HG03064 (cell line): ENCODE results near the gene ITGA11.
"Not testable (repeated sequence)": the region's sequence is repeated elsewhere in the genome, so short reads cannot be mapped to it uniquely, and the experiment has no call there.

Source experiments
- ATAC-seq: cut with Tn5 transposase; IDR thresholded peaks from one replicate; pipeline ENCODE4 v1.9.1; 2021; ENCODE audit warnings: low read depth; ENCODE audit not compliant: unreplicated experiment

The ITGA11 gene

DNA sequence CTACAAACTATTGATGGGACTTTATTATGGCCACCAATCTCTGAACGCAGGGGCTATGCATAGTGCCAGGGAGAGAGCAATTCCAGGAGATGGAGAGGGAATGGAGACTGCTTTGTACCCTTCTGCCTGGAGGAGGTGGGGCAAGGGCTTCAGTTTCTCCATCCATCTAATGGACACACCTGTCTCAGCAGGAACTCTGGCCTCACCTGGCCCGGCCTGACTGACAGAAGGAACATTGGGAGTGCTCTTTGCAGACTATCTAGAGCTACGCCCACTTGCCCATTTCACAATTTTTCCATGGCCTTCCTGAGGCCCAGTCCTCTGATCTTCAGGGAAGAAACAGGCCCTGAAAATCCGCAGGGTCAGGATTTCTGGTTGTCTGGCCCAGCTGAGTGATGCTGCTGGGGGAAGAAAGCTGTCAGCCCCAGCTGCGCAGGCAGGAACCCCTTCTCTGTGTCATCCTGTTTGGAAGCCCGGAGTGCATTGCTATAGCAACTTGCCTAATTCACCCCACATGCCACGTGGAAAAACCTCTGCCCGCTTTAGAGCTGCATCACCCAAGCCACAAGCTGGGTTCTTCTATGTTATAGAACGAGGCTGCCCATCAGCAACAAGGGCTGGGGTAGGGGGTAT, 6.4 kb downstream of the ITGA11 start:
- no peak for ATAC-seq

DNA sequence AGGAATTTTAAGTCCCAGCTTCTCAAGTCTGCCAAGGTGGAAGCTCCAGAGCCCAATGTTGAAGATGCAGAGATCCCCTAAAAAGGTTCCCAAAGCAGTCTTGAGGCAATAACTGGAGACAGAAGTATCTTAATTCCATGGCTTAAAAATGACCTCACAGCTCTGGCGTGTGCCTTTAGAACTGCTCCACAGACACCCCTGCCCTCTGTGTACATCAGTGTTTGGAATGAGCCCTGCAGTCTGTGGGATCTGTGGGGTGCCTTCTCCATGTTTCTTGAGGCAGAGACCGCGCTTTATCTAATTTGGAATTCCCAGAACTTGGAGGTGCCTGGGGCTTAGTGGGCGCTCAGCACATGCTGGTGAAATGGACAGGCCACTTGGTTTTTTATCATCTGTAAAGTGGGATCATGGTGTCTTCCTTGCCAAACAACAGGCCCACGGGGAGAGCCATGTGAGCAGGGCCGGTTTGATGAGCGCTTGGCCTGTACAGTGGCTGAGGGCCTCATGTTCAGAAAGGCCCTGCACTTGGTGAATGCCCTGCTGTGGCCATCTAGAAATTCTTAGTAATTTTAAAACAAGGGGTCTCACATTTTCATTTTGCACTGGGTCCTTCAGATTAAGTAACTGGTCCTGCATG, 7.1 kb downstream of the ITGA11 start:
- no peak for ATAC-seq

DNA sequence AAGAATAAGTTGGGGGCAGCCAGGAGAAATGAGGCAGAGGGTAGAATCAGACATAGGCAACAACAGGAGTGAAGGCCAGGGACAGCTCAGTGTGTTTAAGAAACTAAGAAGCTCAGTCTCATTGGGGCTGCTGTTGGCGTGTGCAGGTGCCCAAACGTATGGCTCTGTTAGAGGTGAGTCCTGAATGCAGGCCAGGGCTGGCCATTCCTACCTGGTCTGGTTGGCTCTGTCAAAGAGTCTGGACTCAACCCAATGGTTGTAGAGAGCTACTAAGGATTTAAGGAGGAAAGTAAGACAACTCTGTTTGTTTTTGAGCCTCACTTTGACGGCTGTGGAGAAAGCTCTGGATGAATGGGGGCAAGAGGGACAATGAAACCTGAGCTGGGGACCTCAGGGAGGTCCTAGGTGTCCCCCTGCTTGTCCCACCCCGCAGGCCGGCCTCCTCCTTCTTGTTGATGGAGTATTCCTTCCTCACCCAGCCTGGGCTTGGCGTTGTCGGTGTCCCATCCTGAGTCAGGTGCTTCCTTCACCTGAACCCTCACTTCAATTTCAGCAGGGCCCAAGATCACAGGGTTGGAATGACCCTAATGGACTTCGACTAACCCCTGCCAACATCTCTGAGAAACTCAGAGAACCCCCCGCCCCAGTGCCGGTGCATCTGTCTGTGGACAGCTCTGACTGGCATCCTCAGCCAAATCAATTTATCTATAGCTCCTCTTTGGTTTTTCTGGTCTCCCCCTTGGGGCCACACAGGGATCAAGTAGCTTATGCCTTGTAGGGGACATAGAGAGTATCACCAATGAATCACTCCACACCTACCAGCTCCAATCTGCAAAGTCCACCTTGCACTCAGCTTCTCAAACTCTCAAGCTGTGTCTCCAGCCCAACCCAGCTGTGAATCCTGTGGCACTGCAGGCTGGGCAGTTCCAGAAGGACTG, 8.3 kb downstream of the ITGA11 start:
- ATAC-seq: no peak

DNA sequence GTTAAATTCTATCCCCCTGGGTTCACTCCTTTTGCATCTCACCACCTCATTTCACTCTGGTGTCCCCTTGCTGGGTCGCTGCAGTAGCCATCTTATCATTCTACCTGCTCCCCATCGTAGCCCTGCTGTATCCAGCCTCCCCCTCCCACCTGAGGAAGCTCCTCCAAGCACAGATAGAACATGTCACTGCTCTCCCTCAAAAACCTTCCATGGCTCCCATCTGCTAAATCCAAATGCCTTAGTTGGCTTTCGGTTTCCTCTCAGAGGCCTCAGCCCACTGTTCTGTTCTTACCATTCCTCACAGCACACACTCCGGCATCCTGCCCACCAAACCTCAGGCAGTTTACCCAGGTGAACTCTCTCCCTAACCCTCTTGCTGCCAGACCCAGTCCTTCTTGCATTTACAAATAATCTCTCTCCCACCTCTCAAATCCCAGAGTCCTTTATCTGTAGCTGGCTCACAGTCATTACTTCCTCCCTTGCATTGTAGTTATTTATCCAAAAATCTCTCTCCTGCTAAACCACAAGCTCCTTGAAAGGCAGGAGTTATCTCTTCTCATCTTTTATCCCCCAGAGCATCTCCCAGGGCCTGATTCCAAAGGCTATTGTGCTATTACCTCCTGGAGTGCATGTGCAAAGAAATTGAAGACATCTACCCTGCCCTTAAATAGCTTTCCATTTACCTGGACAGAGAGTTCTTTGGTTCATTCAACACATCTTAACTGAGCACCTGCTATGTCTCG, 9.4 kb downstream of the ITGA11 start:
- ATAC-seq: not testable (repeated sequence)

DNA sequence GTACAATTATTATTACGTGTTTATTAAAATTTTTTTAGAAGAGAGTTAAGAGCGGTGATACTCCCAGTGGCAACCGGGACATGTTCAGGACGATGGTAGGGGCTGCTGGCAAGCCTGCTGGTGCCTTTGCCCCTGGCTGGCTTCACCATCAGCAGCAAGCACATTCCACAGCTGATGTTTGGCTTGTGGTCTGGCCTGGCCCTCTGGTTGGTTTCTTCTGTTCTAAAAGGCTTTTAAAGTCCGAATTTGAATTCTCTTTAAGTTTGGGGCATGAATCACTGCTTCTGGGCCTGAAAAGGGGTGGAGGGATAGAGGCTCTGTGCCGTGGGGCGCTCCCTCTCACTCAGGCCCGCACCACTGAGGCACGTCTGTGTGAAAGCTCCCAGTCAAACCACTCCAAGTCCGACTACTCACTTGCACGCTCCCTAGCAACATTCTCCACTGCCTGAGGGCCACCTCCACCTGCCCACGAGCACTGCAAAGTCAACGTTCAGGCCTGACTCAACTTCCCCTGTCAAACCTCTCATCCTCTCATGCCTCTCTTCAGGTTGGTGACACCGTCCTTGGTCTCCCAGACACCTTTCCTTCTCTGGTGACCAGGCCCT, 10.1 kb downstream of the ITGA11 start:
- ATAC-seq: no peak

DNA sequence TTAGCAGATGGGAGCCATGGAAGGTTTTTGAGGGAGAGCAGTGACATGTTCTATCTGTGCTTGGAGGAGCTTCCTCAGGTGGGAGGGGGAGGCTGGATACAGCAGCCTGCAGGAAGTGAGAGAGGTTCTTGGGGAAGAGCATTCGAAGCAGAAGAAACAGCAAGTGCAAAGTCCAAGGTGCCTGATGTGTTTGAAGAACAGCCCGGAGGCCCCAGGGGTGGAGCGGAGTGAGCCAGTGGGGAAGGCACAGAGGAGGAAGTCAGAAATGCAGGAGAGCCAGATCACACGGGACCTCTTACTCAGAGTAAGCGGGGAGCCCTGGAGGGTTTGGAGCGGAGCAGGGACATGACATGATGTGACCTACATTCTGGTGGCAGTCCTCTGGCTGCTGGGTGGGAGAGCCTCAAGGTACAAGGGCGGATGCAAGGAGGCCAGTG, 10.8 kb downstream of the ITGA11 start:
- ATAC-seq: no peak

DNA sequence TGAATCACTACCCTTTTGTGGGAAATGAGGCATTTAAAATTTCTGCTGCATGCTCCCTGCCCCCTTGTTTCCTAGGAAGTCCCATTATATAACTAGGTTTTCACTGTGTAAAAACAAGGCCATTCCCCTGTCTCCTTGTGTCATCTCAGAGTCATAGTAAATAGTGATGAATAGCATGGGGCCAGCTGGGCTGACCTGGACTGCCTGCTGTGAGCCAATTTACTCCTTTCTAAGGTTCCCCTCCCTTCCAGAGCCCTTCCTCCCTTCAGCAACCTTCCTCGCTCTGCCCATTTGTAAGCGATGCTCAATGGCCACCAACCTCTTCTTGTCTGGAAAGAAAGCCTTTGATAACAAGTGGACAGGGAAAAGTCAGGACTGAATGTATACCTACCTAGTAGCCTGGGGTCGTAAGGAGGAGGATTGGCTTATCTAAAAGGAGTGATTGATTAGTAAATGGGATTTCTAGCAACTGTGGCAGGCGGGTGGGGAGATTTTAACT, 11.7 kb downstream of the ITGA11 start:
- ATAC-seq: no peak

DNA sequence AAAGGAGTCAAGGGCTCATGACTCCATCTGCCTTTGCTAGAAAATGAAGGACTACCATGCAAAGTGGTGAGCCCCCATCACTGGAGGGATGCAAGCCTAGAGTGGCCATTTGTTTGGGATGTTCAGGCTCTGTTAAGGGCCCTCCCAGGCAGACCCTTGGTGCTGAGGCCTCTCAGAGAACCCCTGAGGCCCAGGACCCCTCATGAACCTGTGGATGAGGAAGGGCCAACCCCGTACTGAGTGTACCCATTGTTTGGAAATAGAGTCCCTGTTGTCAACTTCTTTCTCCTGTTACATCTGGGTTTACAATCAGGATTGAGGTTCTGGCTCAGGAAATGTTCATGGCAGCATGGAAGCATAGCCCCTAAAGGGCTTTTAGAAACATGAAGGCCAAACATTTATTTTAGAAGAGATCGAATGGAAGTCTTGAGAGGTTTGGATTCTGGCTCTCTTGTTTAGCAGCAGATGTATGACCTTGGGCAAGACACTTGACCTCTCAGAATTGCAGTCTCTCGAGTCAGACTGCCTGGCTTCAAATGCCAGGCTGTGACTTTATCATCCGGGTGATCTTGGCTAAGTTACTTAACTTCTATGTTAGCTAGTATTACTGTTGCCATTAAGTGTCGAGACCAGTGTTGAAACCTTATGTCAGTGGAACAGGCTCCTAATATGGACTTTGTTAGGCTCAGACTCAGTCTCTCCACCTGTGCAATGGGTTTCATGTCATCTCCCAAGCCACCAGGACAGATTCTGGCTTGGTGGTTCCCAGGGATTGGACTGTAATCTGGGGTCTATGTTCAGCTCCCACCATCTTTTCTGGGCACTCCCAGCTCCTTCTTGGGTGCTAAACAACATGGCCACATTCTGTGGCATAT, 12.4 kb downstream of the ITGA11 start:
- no peak for ATAC-seq

DNA sequence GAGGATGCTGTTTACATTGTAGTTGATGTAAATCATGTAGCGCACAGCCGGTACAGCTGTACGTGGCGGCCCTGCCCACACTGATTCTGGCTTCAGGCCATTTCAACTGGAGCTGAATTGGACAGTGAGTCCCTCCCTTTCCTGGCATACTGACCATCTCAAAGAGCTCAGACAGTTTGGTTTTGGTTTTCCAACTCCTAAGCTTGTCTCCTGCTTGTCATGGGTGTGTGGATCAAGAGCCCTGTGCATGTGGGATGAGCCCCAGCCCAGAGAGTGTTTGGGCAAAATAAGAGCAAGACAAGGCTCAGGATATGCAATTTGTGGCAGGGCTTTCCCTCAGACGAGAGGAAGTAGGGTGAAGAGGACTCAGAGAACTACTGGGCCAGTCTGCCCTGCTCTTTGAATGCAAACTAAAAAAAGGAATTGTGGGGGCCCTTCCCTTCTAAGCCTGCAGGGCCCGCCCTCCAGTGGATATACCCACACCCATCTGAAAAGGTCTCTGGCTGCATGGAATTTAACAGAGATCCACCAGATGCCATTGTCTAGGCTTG, 13.3 kb downstream of the ITGA11 start:
- no peak for ATAC-seq

DNA sequence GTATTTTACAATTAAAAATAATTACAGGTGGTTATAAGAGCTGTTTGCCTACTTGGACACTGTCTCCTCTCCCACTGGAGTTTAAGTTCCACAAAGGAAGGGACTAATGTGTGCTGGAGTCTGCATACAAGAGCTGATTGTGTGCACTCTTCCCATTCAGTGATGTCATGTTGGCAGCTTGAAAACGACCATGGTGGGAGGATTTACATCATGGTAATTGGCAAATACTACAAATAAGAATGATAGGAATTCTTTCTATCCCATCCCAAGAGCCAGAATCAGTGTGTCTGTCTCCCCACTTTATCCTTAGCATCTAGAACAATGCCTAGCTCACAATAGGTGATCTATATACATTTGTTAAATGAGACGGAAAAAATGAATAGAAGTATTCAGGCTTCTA, 14.1 kb downstream of the ITGA11 start:
- ATAC-seq: no peak

DNA sequence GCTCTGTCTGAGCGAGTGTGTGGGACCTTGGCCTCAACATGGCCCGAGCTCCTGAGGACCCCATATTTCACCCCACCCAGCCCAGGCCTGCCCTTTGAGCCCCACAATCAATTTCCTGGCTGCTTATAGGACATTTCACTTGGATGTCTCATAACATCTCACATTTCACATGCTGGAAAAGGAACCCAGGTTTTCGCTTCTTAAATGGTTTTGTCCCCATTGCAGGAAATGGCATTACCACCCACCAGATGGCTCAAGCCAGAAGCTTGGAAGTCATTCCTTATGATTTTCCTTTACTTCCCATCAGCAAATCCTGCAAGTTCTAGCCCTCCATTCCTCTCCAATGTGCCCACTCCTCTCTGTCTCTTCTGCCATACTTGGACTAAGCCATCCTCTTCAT, 14.9 kb downstream of the ITGA11 start:
- no peak for ATAC-seq

DNA sequence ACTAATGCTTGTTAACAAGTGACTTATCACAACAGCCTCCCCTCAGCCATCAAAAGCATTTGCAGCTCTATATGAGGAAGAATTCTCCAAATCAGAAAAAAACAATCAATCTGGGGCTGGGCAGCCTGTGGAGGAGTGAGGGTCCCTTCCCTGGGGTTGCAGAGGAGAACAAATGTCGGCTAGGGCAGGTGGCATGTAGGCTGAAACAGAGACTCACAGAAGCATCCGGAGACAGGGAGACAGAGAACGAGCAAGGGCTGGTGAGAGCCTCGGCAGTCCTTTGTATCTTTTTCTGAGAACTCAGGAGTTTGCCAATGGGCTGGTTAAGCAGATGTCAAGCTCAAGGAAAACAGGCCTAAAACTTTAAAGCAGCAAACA, 15.8 kb downstream of the ITGA11 start:
- ATAC-seq: no peak

DNA sequence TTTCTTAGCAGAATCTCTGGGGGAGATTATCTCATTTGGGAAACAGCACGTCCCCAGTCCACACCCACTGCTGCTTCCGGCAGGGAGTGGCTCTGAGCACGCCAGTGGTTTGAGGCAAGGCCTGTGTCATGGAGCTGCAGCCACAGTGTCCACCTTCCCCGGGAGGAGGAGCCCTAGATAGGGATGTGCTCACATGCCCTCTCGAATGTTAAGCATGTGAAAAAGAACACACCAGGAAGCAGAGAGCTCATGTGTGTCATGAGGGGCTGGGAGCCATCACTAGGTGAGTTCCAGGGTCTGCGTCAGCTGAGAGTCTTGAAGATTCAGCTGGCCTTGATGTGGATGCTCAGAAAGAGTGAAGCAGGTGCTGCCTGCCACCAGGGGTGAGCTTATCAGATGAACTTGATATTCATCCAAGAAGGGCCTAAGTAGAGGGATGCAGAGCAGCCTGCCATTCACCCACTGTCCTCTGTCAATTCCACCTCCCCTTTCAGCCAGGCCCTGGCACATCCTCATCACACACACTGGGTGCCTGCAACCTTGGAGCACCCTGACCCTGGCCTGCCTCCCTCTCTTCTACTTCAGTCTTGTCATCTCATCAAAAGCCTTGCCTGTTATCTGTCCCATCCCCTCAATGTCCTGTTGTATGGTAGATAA, 16.3 kb downstream of the ITGA11 start:
- no peak for ATAC-seq

DNA sequence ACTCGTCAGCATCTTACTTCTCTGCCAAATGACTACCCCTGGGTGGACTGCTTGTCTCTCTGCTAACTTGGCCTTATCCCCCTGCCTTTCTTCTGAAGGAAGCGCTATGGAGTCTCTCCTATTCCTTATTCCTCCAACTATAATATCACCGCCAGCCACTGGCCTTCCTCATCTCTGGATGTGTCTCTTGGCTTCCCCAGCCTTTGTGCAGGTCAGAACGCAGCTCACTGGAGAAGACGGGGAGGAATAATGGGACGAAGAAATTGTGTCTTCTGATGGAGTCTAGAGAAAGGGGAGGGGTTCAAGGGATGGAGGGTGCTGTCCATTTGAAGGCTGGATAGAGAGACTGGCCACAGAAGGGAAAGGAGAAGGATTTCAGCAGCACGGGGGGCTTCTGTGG, 16.9 kb downstream of the ITGA11 start:
- ATAC-seq: no peak

DNA sequence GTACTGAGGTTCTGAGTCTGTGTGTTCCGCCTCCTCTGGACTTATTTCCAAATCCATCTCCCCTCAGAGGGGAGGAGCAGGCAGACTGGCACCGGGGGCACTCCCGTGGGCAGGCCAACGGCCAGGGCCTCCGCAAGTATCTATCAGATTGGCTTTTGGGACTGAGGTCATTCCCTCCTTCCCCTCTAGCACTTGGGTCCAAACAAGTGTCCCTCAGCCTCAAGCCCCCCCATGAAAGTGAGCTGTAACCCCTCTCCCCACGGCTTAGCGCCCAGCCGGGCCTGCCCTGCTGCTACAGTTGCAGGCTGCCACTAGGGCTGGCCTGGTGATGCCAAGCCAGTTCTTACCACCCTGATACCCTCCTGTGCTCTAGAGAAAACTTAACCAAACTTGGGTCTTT, 17.4 kb downstream of the ITGA11 start:
- ATAC-seq: no peak

DNA sequence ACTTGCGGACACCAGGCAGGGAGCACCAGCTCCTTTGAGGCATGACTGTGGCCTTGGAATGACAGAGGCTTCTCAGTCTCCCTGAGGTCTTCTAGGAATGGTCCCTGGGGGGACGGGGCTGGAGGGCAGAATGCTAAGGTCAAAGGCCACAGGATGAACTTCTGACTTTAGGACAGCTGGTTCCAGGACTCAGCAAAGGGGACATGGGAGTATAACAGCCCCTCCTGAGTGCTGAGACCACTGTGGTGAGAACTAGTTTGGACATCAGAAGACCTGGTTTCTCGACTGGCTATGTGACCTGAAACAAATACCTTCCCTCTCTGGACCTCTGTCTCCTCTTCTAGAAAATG, 17.8 kb downstream of the ITGA11 start:
- no peak for ATAC-seq

DNA sequence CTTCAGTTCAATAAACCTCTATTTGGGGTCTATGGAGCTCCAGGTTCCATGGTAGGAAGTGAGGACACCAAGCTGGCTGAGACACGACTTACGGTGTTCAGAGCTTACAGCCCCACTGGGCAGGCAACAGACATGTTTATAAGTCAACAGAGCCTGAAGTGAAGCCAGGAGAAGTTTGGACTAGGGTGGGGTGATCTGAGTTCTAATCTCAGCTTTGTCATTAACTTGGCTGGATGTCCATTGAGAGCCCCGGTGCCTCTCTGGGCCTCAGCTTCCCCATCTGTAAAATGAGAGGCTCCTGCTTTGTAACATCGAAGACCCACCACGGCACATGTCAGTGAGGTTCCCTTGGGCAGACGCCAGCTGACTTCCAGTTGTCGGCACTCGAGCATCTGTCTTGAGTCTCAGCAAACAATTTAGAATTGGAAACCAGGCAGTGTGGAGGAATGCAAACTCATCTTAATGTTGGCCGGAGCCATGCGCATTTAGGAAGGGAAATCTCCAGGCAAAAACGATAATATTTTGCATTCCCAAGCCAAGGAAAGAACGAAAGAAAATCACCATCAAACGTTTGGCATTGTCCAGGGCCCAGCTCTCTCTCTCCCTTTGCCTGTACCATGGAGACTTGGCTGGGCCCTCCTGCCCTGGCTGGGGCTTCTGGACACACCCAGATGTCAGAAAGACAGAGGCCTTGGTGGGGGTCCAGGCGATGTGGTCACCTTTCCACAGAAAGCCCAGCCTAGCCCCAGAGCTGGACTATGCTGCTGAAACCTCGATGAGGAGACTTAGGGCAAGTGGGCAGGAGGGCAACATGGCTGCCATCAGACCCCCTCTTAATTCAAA, 18.4 kb downstream of the ITGA11 start:
- ATAC-seq: no peak

DNA sequence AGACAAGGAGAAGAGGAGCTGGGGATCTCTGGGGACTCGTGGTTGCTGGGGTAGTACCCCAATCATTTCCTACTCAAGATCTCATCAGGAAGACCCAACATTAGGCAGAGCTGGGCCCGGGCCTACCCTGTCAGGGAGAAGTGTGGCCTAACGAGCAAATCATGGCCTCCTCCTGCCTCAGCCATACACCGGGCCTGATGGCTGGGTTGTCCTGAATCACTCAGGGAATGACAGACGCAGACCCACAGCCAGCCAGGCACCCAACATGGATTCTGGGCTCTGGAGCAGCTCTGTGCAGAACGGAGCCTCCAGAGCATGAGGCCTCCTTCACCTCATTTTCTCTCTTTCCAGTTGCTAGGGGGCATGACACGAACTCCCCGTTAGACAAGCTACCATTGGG, 19.7 kb downstream of the ITGA11 start:
- no peak for ATAC-seq
